Epithelial cell of proximal tubule (primary cell): ENCODE data around the gene S100A10. TPM values are rescaled to one million over a fixed set of nuclear protein-coding genes. Genes with fewer than 3 reads are reported as not detected.

Experiments used
- DNase-seq: peaks from one replicate; pipeline ENCODE4 v3.0.0-alpha.2; 2011; ENCODE audit warnings: low read depth
- H3K4me3 ChIP-seq: 2 replicates; pipeline ENCODE4 v1.5.1; 2011; ENCODE audit warnings: low read depth, mild to moderate bottlenecking, low read length
- total RNA-seq: library from RNA; depleted of rRNA; stranded (reverse); fragments of >200 nt; gene quantifications from 2 replicates; pipeline ENCODE4 v1.2.3, GENCODE V29; 2015
- TF ChIP-seq, protein P1 (sequence below): conservative IDR thresholded peaks from 2 replicates; pipeline ENCODE4 v1.5.1; 2012; ENCODE audit warnings: low read depth, mild to moderate bottlenecking, low read length

S100A10 gene
- total RNA-seq, 1 donor from 2014 or later: 394 TPM

DNA sequence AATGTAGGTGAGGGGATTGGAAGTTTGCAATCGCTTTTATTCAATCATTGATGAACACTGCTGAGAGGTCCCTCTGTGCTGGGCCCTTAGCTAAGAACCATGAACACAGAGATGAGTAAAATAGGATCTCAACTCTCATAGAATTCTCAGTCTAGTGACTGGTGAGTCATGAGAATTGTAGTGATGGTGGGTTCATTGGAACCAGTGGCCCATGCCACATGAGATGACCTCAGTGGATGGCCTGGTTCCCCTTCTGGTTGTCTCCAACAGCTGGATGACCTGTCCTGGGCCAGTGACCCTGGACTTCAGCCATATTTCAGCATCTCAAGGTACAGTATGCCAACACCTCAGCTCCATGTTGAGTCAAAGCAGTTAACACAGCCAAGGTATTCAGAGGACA is 21.3 kb upstream of the S100A10 start:
- no peak overlapping the region for H3K4me3 ChIP-seq
- TF ChIP-seq, protein P1, sequence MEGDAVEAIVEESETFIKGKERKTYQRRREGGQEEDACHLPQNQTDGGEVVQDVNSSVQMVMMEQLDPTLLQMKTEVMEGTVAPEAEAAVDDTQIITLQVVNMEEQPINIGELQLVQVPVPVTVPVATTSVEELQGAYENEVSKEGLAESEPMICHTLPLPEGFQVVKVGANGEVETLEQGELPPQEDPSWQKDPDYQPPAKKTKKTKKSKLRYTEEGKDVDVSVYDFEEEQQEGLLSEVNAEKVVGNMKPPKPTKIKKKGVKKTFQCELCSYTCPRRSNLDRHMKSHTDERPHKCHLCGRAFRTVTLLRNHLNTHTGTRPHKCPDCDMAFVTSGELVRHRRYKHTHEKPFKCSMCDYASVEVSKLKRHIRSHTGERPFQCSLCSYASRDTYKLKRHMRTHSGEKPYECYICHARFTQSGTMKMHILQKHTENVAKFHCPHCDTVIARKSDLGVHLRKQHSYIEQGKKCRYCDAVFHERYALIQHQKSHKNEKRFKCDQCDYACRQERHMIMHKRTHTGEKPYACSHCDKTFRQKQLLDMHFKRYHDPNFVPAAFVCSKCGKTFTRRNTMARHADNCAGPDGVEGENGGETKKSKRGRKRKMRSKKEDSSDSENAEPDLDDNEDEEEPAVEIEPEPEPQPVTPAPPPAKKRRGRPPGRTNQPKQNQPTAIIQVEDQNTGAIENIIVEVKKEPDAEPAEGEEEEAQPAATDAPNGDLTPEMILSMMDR: no peak
- no peak for DNase-seq

DNA sequence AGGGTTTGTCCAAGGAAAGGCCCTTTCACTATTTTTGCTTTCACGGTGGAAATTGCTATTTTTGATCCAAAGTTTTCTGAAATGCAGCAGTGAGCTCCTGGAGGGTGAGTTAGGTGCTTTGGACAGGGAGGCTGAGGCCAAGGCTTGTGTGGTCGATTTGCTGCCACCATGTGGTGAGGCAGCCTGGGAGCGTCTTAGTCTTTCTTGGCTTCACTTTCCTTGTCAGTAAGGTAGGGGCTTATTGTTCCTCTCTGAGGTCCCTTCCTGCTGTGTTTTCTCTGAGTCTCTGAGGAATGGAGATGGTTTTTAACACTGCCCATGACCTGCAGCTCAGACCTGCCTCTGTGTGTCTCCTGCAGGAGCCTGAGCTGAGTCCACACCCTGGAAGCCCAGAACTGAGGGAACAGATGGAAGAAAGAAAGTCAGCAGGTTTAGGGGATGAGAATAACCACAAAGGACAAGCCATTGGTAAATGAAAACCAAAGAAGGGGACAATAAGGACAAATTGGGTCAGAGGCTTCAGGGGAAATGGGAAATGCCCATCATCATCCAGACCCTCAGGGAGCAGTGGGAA is 20.1 kb upstream of the S100A10 start:
- no peak for DNase-seq
- TF ChIP-seq, protein P1: peak; percentile 85
- H3K4me3 ChIP-seq: no peak overlapping the region

DNA sequence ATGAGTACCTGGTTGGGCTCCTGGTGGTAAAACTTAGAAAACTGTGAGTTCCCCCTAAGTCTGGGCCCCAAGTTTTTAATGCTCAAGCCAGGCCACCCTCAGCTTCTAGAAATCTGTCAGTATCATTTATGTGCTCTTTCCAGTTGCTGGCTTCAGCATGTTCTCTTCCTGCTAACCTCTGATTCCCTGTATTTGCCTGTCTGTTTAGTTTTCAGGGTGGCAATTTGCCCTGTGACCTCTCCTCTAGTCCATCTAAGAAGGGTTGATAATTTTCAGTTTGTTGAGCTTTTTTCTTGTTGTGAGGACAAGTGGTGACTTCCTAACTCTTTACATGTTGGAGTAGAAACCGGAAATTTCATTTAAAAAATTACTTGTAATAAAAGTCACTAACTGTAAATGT is 16.0 kb upstream of the S100A10 start:
- no peak for DNase-seq
- TF ChIP-seq, protein P1: no peak
- H3K4me3 ChIP-seq: no peak overlapping the region

DNA sequence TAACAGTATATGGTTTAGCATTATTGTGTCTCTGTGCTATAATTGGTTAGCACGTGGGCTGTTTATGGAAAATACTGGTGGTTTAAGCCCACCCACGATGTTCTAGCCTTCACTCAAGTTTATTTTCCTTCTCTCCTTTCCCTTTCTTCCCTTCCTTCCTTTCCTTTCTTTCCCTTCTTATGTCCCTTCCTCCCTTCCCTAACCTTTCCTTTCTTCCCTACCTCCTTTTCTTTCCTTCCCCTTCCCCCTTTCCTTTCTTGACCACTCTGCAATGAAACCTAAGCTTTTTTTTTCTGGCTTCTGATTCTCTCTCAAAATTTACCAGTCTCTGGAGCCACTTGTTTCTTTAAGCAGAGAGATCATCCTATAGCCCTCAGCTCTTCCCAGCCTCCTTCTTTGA is 13.4 kb upstream of the S100A10 start:
- TF ChIP-seq, protein P1: no peak
- no peak for DNase-seq
- H3K4me3 ChIP-seq: no peak overlapping the region

DNA sequence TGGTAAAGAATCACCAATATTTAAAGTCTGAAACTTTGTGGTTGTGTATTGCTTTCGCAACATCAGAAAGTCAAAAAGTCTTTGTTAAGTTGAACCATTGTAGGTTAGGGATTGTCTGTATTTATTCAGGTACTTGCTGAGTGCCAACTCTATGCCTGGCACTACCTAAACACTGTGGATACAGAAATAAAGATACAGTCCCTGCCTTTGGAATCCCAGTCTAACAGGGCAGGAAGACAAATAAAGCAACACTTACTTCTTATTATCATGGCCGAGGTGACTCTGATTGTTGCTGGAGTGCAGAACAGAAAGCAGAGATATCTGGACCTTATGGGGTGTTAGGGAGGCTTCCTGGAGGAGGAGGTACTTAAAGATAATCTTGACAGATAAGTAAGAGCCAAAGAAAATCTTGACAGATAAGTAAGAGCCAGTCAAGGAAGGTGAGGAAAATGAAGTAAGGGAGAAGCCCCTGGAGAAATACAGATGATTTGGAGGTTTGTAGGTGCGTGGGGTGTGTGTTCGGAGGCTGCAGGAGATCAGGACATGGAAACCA is 11.8 kb upstream of the S100A10 start:
- TF ChIP-seq, protein P1: no peak
- no peak overlapping the region for H3K4me3 ChIP-seq
- no peak for DNase-seq

DNA sequence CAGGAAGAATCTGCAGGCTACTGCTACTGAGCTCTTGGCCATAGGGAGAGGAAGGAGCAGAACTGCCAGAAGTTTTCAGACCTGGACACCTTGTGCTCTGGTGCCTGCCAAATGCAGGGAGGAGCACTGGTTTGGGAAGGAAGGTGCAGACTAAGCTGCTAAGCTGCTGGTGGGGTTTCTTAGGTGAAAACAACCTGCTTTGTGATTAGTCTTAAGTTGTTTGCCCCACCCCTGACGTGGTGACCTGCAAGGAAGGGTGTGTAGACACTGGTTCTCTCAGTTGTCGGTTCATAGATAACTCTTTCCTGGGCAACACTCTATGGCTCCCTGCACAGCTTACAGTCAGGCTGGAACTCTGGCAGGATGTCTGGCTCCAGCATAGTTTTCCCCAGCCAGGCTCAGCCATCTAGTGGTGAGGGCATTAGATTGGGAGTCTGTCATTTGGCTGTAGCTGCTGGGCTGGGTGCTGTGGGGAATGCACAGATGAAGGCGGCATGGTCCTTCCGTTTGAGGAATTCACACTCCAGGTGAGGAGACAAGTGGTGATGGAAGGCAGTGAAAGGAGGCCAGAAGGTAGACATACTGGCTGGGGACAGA is 10.3 kb upstream of the S100A10 start:
- TF ChIP-seq, protein P1: peak; percentile 39
- DNase-seq: no peak
- no peak overlapping the region for H3K4me3 ChIP-seq

DNA sequence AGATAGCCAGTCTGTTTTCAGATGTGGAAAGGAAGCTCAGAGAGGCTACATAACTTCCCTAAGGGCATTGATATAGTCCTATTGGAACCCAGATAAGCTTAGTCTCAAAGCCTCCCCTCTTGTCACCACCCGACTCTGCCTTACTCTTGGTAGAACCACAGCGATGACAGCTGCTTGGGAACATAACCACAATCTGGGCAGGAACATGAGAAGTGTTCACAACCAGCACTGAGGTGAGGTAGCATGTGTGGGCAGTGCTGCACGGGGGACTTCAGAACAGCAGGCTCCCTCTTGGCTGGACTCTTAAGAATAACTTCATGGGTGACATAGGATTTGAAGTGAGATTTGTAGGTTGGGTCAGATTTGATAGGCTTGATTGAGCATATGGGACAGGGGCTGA is 9.3 kb upstream of the S100A10 start:
- TF ChIP-seq, protein P1: no peak
- H3K4me3 ChIP-seq: no peak overlapping the region
- DNase-seq: no peak
